Gastrocnemius medialis (tissue), 4 donors: Measurements from ENCODE around the gene CDKAL1. TPM values are rescaled to one million over a fixed set of nuclear protein-coding genes. Genes with fewer than 3 reads are reported as not detected.

Source experiments
- ATAC-seq, 2 donors: fragments of 150-250 bp; one replicate each; pipeline ENCODE4 v1.9.1; 2016
- DNase-seq, 2 donors: peaks; one replicate each; pipeline ENCODE4 v3.0.0-alpha.2; 2019
- H3K27ac ChIP-seq, 4 donors: fragments of 200-600 bp; sonication (generic); 1 replicate in 1 of 4; 2 replicates in 3 of 4; pipeline ENCODE4 v1.5.1; 2016 to 2018; ENCODE audit warnings: mild to moderate bottlenecking in 2 of 4, moderate library complexity in 1 of 4
- H3K27me3 ChIP-seq, 3 donors: fragments of 200-600 bp; sonication (generic) in 2 of 3; 1 replicate in 1 of 3; 2 replicates in 2 of 3; pipeline versions ENCODE4 v1.5.1 to v1.6.0; 2016 to 2019; ENCODE audit warnings: mild to moderate bottlenecking in 1 of 3, moderate library complexity in 1 of 3
- H3K36me3 ChIP-seq, 2 donors: fragments of 200-600 bp; sonication (generic) in 1 of 2; one replicate each; pipeline ENCODE4 v1.5.1; 2017 to 2018
- H3K4me1 ChIP-seq, 2 donors: fragments of 200-600 bp; sonication (generic) in 1 of 2; one replicate each; pipeline ENCODE4 v1.5.1; 2016 to 2017; ENCODE audit warnings: mild to moderate bottlenecking in 2 of 2
- H3K4me3 ChIP-seq, 4 donors: fragments of 200-600 bp; sonication (generic) in 3 of 4; 1 replicate in 1 of 4; 2 replicates in 3 of 4; pipeline ENCODE4 v1.5.1; 2016 to 2019; ENCODE audit warnings: mild to moderate bottlenecking in 2 of 4
- H3K9me3 ChIP-seq, 3 donors: fragments of 200-600 bp; sonication (generic) in 2 of 3; 1 replicate in 1 of 3; 2 replicates in 2 of 3; pipeline ENCODE4 v1.5.1; 2016 to 2019
- POLR2A ChIP-seq, 2 donors: fragments of 450-650 bp; IDR thresholded peaks; one replicate each; pipeline ENCODE4 v1.6.1; 2017; ENCODE audit warnings: antibody characterized with exemption in 2 of 2, mild to moderate bottlenecking in 2 of 2, moderate library complexity in 2 of 2
- in situ Hi-C, 4 donors: fragments of 200-750 bp; cut with MboI; loops; one replicate each; pipeline versions ENCODE4 v1.15.0 to v1.8.0; 2017; ENCODE audit warnings: low sequenced_read_pairs in 4 of 4
- intact Hi-C: fragments of 100-400 bp; cut with DNase I; formaldehyde crosslinking; loops from one replicate; pipeline ENCODE4 v1.15.1; 2023; ENCODE audit warnings: low total_unique reads
- total RNA-seq, 4 donors: library from RNA; depleted of rRNA; stranded (reverse); fragments of >200 nt; gene quantifications; one replicate each; pipeline versions ENCODE4 v1.1.0 to v1.2.3, GENCODE V29; 2016
- TF ChIP-seq, protein P1 (sequence below), 5 experiments: fragments of 450-650 bp in 3 of 5; fragments of 200-600 bp in 2 of 5; sonication (generic) in 2 of 5; IDR thresholded peaks in 4 of 5; conservative IDR thresholded peaks in 1 of 5; 1 replicate in 4 of 5; 2 replicates in 1 of 5; pipeline ENCODE4 v1.5.1; 2016 to 2019; ENCODE audit warnings: antibody characterized with exemption in 5 of 5, mild to moderate bottlenecking in 3 of 5, moderate library complexity in 3 of 5

CDKAL1 gene
- total RNA-seq, 4 donors from 2014 or later, result 9.6 to 17.0 (median 11.4) TPM

DNA sequence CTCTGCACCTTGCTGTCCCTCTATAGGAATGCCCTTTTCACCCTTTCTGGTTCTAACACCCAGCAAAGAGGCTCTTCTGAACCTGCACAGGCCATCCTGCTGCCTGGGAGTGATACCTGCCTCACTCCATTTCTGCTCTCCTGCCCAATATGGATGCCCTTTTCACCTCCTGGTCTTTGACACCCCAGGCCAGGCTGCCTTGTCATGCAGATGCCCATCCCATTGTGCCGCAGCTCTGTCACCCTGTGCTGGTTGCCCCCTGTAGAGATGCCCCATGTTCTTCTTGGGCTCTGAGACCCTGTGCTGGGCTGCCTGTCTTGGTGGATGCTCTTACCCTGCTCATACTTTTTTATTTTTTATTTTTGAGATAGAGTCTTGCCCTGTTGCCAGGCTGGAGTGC, 95.3 kb downstream of the CDKAL1 start:
- DNase-seq, result no peak
- ATAC-seq, result no peak

DNA sequence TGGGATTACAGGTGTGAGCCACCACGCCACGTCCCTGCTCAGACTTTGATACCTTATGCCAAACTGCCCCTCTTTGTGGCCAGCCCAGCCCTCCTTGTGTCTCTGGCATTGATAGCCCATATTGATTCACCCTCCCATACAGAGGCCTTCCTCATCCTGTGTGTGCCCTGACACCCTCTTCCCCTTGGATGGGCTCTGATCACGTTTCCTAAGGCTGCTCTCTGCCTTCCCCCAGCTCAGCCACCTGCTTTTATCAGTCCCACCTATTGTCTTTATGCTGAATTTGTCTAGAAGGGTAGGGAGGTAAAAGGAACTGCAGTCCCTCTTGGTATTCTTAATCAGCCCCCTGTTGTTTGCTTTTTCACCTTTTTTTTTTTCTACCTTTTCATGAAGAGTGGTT, 95.9 kb downstream of the CDKAL1 start:
- Histone ChIP-seq H3K4me1 (peaks cover 12 to 16% of the 10 kb centered on the region in 2 donors), H3K36me3 (no peaks in the 10 kb centered on the region), H3K27ac (no peak overlapping the region), H3K27me3 (no peaks in the 10 kb centered on the region), H3K9me3 (no peaks in the 10 kb centered on the region), H3K4me3 (no peak overlapping the region)
- TF ChIP-seq, protein P1, sequence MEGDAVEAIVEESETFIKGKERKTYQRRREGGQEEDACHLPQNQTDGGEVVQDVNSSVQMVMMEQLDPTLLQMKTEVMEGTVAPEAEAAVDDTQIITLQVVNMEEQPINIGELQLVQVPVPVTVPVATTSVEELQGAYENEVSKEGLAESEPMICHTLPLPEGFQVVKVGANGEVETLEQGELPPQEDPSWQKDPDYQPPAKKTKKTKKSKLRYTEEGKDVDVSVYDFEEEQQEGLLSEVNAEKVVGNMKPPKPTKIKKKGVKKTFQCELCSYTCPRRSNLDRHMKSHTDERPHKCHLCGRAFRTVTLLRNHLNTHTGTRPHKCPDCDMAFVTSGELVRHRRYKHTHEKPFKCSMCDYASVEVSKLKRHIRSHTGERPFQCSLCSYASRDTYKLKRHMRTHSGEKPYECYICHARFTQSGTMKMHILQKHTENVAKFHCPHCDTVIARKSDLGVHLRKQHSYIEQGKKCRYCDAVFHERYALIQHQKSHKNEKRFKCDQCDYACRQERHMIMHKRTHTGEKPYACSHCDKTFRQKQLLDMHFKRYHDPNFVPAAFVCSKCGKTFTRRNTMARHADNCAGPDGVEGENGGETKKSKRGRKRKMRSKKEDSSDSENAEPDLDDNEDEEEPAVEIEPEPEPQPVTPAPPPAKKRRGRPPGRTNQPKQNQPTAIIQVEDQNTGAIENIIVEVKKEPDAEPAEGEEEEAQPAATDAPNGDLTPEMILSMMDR (IDR thresholded peaks at IDR 0.05 in 4 of 5, conservative IDR thresholded peaks at IDR 0.05 in 1 of 5), result no peak
- TF ChIP-seq POLR2A (IDR thresholded peaks at IDR 0.05), result no peak
- intact Hi-C loops (no loop called here), in situ Hi-C loops (no loop called here)
- DNase-seq (no peak), ATAC-seq (no peak)

More for the DNA sequence above, 95.3 kb downstream of the CDKAL1 start:
- Histone ChIP-seq H3K4me1 (peaks cover 12 to 16% of the 10 kb centered on the region in 2 donors), H3K36me3 (no peaks in the 10 kb centered on the region), H3K27me3 (no peaks in the 10 kb centered on the region), H3K4me3 (no peak overlapping the region), H3K27ac (no peak overlapping the region), H3K9me3 (no peaks in the 10 kb centered on the region)
- TF ChIP-seq, protein P1 (IDR thresholded peaks at IDR 0.05 in 4 of 5, conservative IDR thresholded peaks at IDR 0.05 in 1 of 5), result no peak
- TF ChIP-seq POLR2A (IDR thresholded peaks at IDR 0.05), result no peak
- in situ Hi-C loops (no loop called here), intact Hi-C loops (no loop called here)

DNA sequence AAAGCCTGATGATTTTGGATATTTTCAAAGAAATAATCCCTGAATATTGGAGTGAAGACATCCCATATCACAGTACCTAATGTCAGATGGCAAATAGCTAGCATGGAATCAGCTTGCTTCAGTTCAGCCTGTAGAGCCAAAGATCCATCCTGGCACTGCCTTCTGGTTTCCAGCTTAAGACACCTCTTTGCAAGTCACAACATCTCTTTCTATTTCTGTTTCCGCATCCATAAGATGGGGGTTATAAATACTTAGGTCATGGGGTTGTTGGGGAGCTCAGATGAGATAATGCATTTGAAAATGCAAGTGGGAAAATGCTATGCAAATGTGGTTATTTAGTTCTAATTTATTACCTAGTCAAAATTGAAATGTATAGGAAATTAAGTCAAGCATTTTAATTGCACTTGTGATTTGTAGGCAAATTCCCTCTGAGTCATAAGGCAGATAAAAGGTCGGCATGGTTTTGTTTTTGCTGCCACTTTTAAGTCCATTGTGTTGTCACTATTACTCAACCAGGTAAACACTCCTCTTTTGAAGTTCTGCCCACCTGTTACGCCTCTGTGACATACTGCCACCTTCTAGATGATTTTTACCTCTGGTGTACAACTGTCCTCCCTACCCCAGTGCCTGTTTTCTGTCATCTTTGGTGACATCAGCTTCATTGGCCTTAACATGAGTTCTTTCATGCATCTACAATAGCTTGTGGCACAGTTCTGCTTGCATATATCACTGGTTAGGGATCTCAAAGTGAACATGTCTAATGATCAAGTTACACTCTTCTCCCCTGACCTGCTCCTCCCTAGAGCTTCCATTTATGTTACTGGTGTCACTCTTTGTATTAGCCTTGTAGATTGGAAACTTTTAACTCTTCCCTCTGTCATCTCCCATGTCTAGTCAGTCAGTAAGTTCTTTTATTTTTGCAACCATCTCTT, 96.6 kb downstream of the CDKAL1 start:
- ATAC-seq, result peak in 1 of 2 donors; percentile 55
- no peak overlapping the region for H3K4me3 ChIP-seq
- no peaks in the 10 kb centered on the region for H3K9me3 ChIP-seq
- intact Hi-C loops, result no loop called here
- no peak overlapping the region for H3K27ac ChIP-seq
- peaks cover 12 to 16% of the 10 kb centered on the region in 2 donors for H3K4me1 ChIP-seq
- no peak for DNase-seq
- in situ Hi-C loops, result no loop called here
- no peaks in the 10 kb centered on the region for H3K27me3 ChIP-seq
- H3K36me3 ChIP-seq, result no peaks in the 10 kb centered on the region
- TF ChIP-seq, protein P1 (IDR thresholded peaks at IDR 0.05 in 4 of 5, conservative IDR thresholded peaks at IDR 0.05 in 1 of 5), result no peak
- TF ChIP-seq POLR2A (IDR thresholded peaks at IDR 0.05), result no peak

DNA sequence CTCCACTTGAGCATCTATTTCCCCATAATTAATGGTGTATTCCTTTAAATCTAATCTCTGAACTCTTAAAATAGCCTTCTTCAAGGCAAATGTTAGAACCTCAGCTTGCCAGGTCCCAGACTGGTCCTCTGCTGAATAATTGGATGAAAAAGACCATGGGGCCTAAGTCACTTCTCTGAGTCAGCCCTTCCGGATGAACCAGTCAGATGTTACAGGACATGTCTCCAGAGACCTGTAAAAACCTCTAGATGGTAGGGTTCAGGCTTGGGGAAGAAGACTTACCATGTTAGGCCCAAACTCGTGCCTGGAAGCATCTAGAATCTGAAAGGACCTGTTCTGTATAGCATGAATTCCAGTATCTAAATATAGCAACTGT, 97.3 kb downstream of the CDKAL1 start:
- intact Hi-C loops, result no loop called here
- no peak for ATAC-seq
- no peak for TF ChIP-seq POLR2A (IDR thresholded peaks at IDR 0.05)
- TF ChIP-seq, protein P1 (IDR thresholded peaks at IDR 0.05 in 4 of 5, conservative IDR thresholded peaks at IDR 0.05 in 1 of 5), result no peak
- no peak overlapping the region for H3K27ac ChIP-seq
- no peak for DNase-seq
- no peaks in the 10 kb centered on the region for H3K27me3 ChIP-seq
- H3K9me3 ChIP-seq, result no peaks in the 10 kb centered on the region
- no peak overlapping the region for H3K4me3 ChIP-seq
- H3K4me1 ChIP-seq, result peaks cover 12 to 16% of the 10 kb centered on the region in 2 donors
- in situ Hi-C loops, result no loop called here
- H3K36me3 ChIP-seq, result no peaks in the 10 kb centered on the region
